Common myeloid progenitor, CD34-positive (primary cell): ENCODE measurements around the gene ZBTB48.

ENCODE experiments used
- CTCF ChIA-PET: fragments of 350-600 bp; sonication (Branson Sonifier 250); formaldehyde crosslinking; loops from one replicate; lab custom pipeline; 2021; ENCODE audit warnings: antibody characterized with exemption; lab: Charles Lee
- POLR2A ChIA-PET: fragments of 350-600 bp; sonication (Branson Sonifier 250); formaldehyde crosslinking; loops from one replicate; lab custom pipeline; 2021; ENCODE audit warnings: antibody characterized with exemption; lab: Charles Lee
- DNase-seq, 3 donors: peaks; one replicate each; pipeline versions ENCODE4 v3.0.0 to v3.0.0-alpha.2; 2013
- H3K27ac ChIP-seq, 2 experiments: 1 replicate in 1 of 2; 2 replicates in 1 of 2; pipeline ENCODE4 v1.7.0; 2013; ENCODE audit warnings: inconsistent platforms in 2 of 2, low read length in 2 of 2, mild to moderate bottlenecking in 2 of 2, low read depth in 1 of 2, moderate library complexity in 1 of 2; ENCODE audit not compliant: severe bottlenecking in 2 of 2, insufficient read depth in 1 of 2, poor library complexity in 1 of 2
- H3K27me3 ChIP-seq, 5 experiments: replicated peaks in 2 of 5; 1 replicate in 3 of 5; 2 replicates in 2 of 5; pipeline versions ENCODE4 v1.6.1 to v1.7.0; 2013; ENCODE audit warnings: low read length in 4 of 5, mild to moderate bottlenecking in 2 of 5, moderate library complexity in 2 of 5, inconsistent platforms in 1 of 5; ENCODE audit not compliant: insufficient read depth in 5 of 5, control insufficient read depth in 4 of 5
- H3K36me3 ChIP-seq, 4 experiments: 1 replicate in 2 of 4; 2 replicates in 2 of 4; pipeline versions ENCODE4 v1.6.1 to v1.7.0; 2013; ENCODE audit warnings: low read length in 3 of 4, control low read depth in 1 of 4, mild to moderate bottlenecking in 1 of 4; ENCODE audit not compliant: control insufficient read depth in 4 of 4, insufficient read depth in 4 of 4
- H3K4me1 ChIP-seq, 4 experiments: 1 replicate in 3 of 4; 2 replicates in 1 of 4; pipeline versions ENCODE4 v1.6.1 to v1.7.1; 2013; ENCODE audit warnings: low read length in 3 of 4, mild to moderate bottlenecking in 3 of 4, control low read depth in 1 of 4, inconsistent platforms in 1 of 4, moderate library complexity in 1 of 4; ENCODE audit not compliant: control insufficient read depth in 4 of 4, insufficient read depth in 4 of 4; ENCODE audit errors: control extremely low read depth in 1 of 4
- H3K4me3 ChIP-seq, 7 experiments: 1 replicate in 4 of 7; 2 replicates in 3 of 7; pipeline versions ENCODE4 v1.5.1 to v1.7.0; 2013; ENCODE audit warnings: mild to moderate bottlenecking in 7 of 7, low read length in 6 of 7, moderate library complexity in 6 of 7, inconsistent platforms in 2 of 7, low read depth in 2 of 7, control low read depth in 1 of 7; ENCODE audit not compliant: insufficient read depth in 4 of 7, control insufficient read depth in 1 of 7; ENCODE audit errors: extremely low read depth in 1 of 7
- H3K9me3 ChIP-seq, 5 experiments: 1 replicate in 4 of 5; 2 replicates in 1 of 5; pipeline versions ENCODE4 v1.6.1 to v1.7.1; 2013; ENCODE audit warnings: low read length in 4 of 5, mild to moderate bottlenecking in 2 of 5, inconsistent platforms in 1 of 5, low read depth in 1 of 5, moderate library complexity in 1 of 5; ENCODE audit not compliant: control insufficient read depth in 4 of 5, insufficient read depth in 2 of 5; ENCODE audit errors: control extremely low read depth in 1 of 5
- WGBS: methylation state at CpG from one replicate; pipeline ENCODE4 v1.1.5; 2013; ENCODE audit not compliant: insufficient coverage; 5-methylcytosine and 5-hydroxymethylcytosine counted together

Gene ZBTB48

GRCh38 chr1:6612641-6613360 is 33.0 kb downstream of the ZBTB48 start:
- POLR2A ChIA-PET, result interaction anchor here (1.0 kb wide), 1 partner anchor 11 kb away, joined by 3 read pairs; no protein-coding TSS in a partner anchor
- H3K27me3 ChIP-seq, result no peaks in the 10 kb centered on the region
- H3K27ac ChIP-seq, result peak overlapping the region in 1 of 2 experiments; percentile 71
- no peaks in the 10 kb centered on the region for H3K9me3 ChIP-seq
- peak in 2 of 3 donors; percentile 31 to 56 for DNase-seq
- H3K36me3 ChIP-seq, result peaks cover 0 to 7% (median under 1%) of the 10 kb centered on the region in 4 experiments
- H3K4me1 ChIP-seq, result peaks cover 0 to 17% (median 14%) of the 10 kb centered on the region in 4 experiments
- H3K4me3 ChIP-seq, result peak overlapping the region; percentile 53 to 89 (median 82)
- WGBS, result 0% methylated on average over 26 of the region's 67 CpGs
- CTCF ChIA-PET, result interaction anchor here (0.6 to 1.7 kb wide), 5 partner anchors 9 to 34 kb away, joined by 3 to 4 read pairs (median 3); no protein-coding TSS in a partner anchor

- WGBS, result 0% methylated on average over 33 of the region's 84 CpGs
- peaks cover 0 to 17% (median 14%) of the 10 kb centered on the region in 4 experiments for H3K4me1 ChIP-seq
- H3K27me3 ChIP-seq, result no peaks in the 10 kb centered on the region
- ChIA-PET CTCF (no interaction called here), POLR2A (no interaction called here)
- peak within 1 kb of the TSS in 1 of 2 experiments; percentile 71 for H3K27ac ChIP-seq
- peaks cover 0 to 9% (median under 1%) of the 10 kb centered on the region in 4 experiments for H3K36me3 ChIP-seq
- peak; percentile 99 for DNase-seq
- no peaks in the 10 kb centered on the region for H3K9me3 ChIP-seq
- peak within 1 kb of the TSS; percentile 64 to 89 (median 82) for H3K4me3 ChIP-seq
Measured at GRCh38 chr1:6613361-6614018, 33.7 kb downstream of the ZBTB48 start, which contains the start of gene PHF13. Gene PHF13 (plus strand): TSS chr1:6613731. CDS start chr1:6614067, 336 bp downstream.

GRCh38 chr1:6614019-6614928 is 34.5 kb downstream of the ZBTB48 start:
- Histone ChIP-seq H3K27ac (peak overlapping the region in 1 of 2 experiments; percentile 25), H3K4me3 (peak overlapping the region; percentile 64 to 84 (median 77)), H3K9me3 (no peaks in the 10 kb centered on the region), H3K27me3 (no peaks in the 10 kb centered on the region), H3K4me1 (peaks cover 0 to 17% (median 14%) of the 10 kb centered on the region in 4 experiments), H3K36me3 (peaks cover 0 to 14% (median 2%) of the 10 kb centered on the region in 4 experiments)
- ChIA-PET POLR2A (no interaction called here), CTCF (no interaction called here)
- WGBS, result 0% methylated on average over 46 of the region's 117 CpGs
- DNase-seq, result no peak

- DNase-seq, result no peak
- Histone ChIP-seq H3K9me3 (no peaks in the 10 kb centered on the region), H3K36me3 (peaks cover under 1 to 21% (median 6%) of the 10 kb centered on the region in 4 experiments), H3K4me3 (peak overlapping the region; percentile 39 to 84 (median 68)), H3K4me1 (peaks cover 0 to 17% (median 14%) of the 10 kb centered on the region in 4 experiments), H3K27ac (peak overlapping the region in 1 of 2 experiments; percentile 54), H3K27me3 (no peaks in the 10 kb centered on the region)
- ChIA-PET POLR2A (no interaction called here), CTCF (interaction anchor here (1.2 to 1.3 kb wide), 2 partner anchors 13 to 34 kb away, joined by 3 read pairs; no protein-coding TSS in a partner anchor)
- under 1% methylated on average over 59 of the region's 82 CpGs for WGBS
Measured at GRCh38 chr1:6614929-6615785, 35.4 kb downstream of the ZBTB48 start.

GRCh38 chr1:6619045-6619444 is 39.3 kb downstream of the ZBTB48 start:
- POLR2A ChIA-PET, result no interaction called here
- CTCF ChIA-PET, result no interaction called here
- H3K36me3 ChIP-seq, result peaks cover 2 to 47% (median 21%) of the 10 kb centered on the region in 4 experiments
- no peaks in the 10 kb centered on the region for H3K9me3 ChIP-seq
- no peak overlapping the region for H3K27ac ChIP-seq
- 100% methylated on average over 3 of the region's 4 CpGs for WGBS
- H3K27me3 ChIP-seq, result no peaks in the 10 kb centered on the region
- no peak overlapping the region for H3K4me3 ChIP-seq
- DNase-seq, result no peak
- H3K4me1 ChIP-seq, result peaks cover 0 to 8% (median 7%) of the 10 kb centered on the region in 4 experiments
